HUDEP-2 (cell line): Measurements from ENCODE around the gene ABHD14A.
"Not testable (repeated sequence)": the region's sequence is repeated elsewhere in the genome, so short reads cannot be mapped to it uniquely, and the experiment has no call there.

ENCODE experiments used
- DNase-seq, 76 experiments: peaks; one replicate each; lab custom pipeline; 2025; ENCODE audit not compliant: unreplicated experiment in 76 of 76; lab: John Stamatoyannopoulos, UW

The ABHD14A gene

GRCh38 chr3:51990501-51990971 lies 15.7 kb downstream of the ABHD14A start:
- not testable (repeated sequence) for DNase-seq

GRCh38 chr3:51992017-51992682 lies 17.3 kb downstream of the ABHD14A start:
- no peak for DNase-seq

- DNase-seq: not testable (repeated sequence)
Observed at GRCh38 chr3:51993657-51994056, 18.8 kb downstream of the ABHD14A start.

GRCh38 chr3:51994530-51994929 lies 19.7 kb downstream of the ABHD14A start:
- peak in 1 of 76 experiments; percentile 18 for DNase-seq

- DNase-seq: peak in 74 of 76 experiments; percentile 35 to 94 (median 87)
Observed at GRCh38 chr3:51995346-51996163, 20.7 kb downstream of the ABHD14A start, which contains the start of gene RPL29. Gene RPL29, minus strand, starts transcription at chr3:51995895. Its CDS starts 434 bp downstream, at chr3:51995461.

GRCh38 chr3:51997172-51997571 lies 22.3 kb downstream of the ABHD14A start:
- DNase-seq: no peak

GRCh38 chr3:51997935-51998596 lies 23.2 kb downstream of the ABHD14A start:
- no peak for DNase-seq

- no peak for DNase-seq
Observed at GRCh38 chr3:51998774-51999173, 23.9 kb downstream of the ABHD14A start.

- DNase-seq: peak in 72 of 76 experiments; percentile 21 to 86 (median 66)
Observed at GRCh38 chr3:51999846-52000245, 25.0 kb downstream of the ABHD14A start.

GRCh38 chr3:52001443-52001974 lies 26.6 kb downstream of the ABHD14A start:
- peak in 54 of 76 experiments; percentile 4 to 72 (median 48) for DNase-seq

GRCh38 chr3:52002748-52003147 lies 27.9 kb downstream of the ABHD14A start:
- DNase-seq: no peak

- DNase-seq: no peak
Observed at GRCh38 chr3:52004163-52004787, 29.4 kb downstream of the ABHD14A start.

- DNase-seq: no peak
Observed at GRCh38 chr3:52004906-52005395, 30.1 kb downstream of the ABHD14A start.

GRCh38 chr3:52005571-52005986 lies 30.7 kb downstream of the ABHD14A start:
- no peak for DNase-seq

- peak in 5 of 76 experiments; percentile 21 to 31 (median 28) for DNase-seq
Observed at GRCh38 chr3:52006017-52006819, 31.4 kb downstream of the ABHD14A start.

GRCh38 chr3:52006820-52007133 lies 31.9 kb downstream of the ABHD14A start:
- DNase-seq: no peak

- no peak for DNase-seq
Observed at GRCh38 chr3:52007291-52007690, 32.4 kb downstream of the ABHD14A start.

GRCh38 chr3:52010431-52010830 lies 35.6 kb downstream of the ABHD14A start:
- no peak for DNase-seq

- no peak for DNase-seq
Observed at GRCh38 chr3:52012699-52013098, 37.8 kb downstream of the ABHD14A start.
